HG02981 (cell line): Measurements from ENCODE around the gene TCHHL1.
A peak's percentile ranks its signal among the peaks of the same experiment; 100 is the strongest.

Experiments
- ATAC-seq: cut with Tn5 transposase; IDR thresholded peaks from one replicate; pipeline ENCODE4 v1.9.1; 2021; ENCODE audit warnings: mild to moderate bottlenecking, moderate library complexity; ENCODE audit not compliant: unreplicated experiment

Gene TCHHL1

GRCh38 chr1:152039886-152040285 lies 49.0 kb downstream of the TCHHL1 start:
- ATAC-seq, result no peak

- no peak for ATAC-seq
These were observed 49.4 kb downstream of the TCHHL1 start for GRCh38 chr1:152039461-152039860.

DNA sequence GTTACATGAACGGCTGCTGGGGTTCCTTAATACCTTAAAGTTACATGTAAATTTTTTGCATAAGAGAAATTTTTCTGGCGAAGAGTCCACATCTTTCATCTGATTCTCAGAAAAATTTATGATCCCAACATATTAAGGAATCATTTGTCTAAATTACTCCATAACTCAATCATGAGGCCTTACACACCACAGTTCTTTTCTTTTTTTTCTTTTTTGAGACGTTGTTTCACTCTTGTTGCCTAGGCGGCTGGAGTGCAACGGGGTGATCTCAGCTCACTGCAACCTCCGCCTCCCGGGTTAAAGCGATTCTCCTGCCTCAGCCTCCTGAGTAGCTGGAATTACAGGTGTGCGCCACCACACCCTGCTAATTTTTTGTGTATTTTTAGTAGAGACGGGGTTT lies 50.0 kb downstream of the TCHHL1 start:
- ATAC-seq, result no peak

- ATAC-seq, result peak; percentile 43
These were observed 52.3 kb downstream of the TCHHL1 start, which contains the start of gene S100A11 for GRCh38 chr1:152036267-152037216. Gene S100A11 (minus strand): TSS chr1:152037004. CDS start chr1:152036915, 89 bp downstream.

DNA sequence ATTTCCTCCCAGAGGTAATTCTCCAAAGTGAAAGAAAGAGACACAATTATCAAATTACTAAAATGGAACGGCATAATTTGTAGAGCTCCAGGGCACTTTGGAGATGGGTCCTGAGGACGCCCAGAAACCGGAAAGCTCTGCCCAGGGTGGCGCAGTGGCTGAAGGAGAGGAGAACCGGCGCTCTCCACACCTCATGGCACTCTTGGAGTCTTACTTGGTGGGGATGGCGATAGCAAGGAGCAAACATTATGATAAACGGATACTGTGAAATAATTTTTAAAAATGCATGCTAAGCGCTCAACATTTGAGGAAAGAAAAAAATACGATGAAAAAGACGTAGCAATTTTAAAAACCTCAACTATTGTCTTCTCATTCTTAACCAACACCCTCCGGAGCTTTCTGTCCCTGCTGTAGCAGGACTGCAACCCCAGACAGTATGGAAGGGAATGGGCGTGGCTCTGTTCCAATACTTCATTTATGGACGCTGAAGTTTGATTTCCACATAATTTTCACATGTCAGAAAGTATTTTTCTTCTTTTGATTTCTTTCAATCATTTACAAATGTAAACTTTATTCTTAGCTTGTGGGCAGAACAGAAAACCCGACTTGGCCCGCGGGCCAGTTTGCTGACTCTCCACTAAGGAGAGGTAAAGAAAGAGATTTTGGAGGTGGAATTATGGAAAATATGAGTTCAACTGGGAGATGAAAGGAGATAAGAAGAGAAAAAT lies 53.2 kb downstream of the TCHHL1 start:
- no peak for ATAC-seq

GRCh38 chr1:152034654-152035538 lies 54.0 kb downstream of the TCHHL1 start:
- ATAC-seq, result peak; percentile 38

- peak; percentile 13 for ATAC-seq
These were observed 54.6 kb downstream of the TCHHL1 start for GRCh38 chr1:152034324-152034653.
